Keratinocyte (primary cell): Measurements from ENCODE around the gene PIM3. TPM values are rescaled to one million over a fixed set of nuclear protein-coding genes. Genes with fewer than 3 reads are reported as not detected.
A peak's percentile ranks its signal among the peaks of the same experiment; 100 is the strongest.
"Not testable (repeated sequence)": the region's sequence is repeated elsewhere in the genome, so short reads cannot be mapped to it uniquely, and the experiment has no call there.

Source experiments
- DNase-seq: peaks from one replicate; pipeline ENCODE4 v3.0.0-alpha.2; 2011; ENCODE audit warnings: low read depth, missing footprints, low spot score
- FAIRE-seq: peaks from 2 replicates; lab custom pipeline; 2011; peaks lifted over from hg19 to GRCh38; lab: Jason Lieb, UNC
- H2AFZ ChIP-seq: 2 replicates; pipeline ENCODE4 v1.6.0; 2012; ENCODE audit warnings: low read length, control low read depth, inconsistent platforms; ENCODE audit not compliant: control insufficient read depth
- H3K27ac ChIP-seq: 2 replicates; pipeline ENCODE4 v1.5.1; 2011; ENCODE audit warnings: low read length; ENCODE audit not compliant: control insufficient read depth, insufficient read depth
- H3K27me3 ChIP-seq: 3 replicates; pipeline ENCODE4 v1.6.0; 2011; ENCODE audit warnings: low read length; ENCODE audit not compliant: control insufficient read depth, insufficient read depth; ENCODE audit errors: extremely low read depth
- H3K36me3 ChIP-seq, 2 experiments: 2 replicates in 1 of 2; 3 replicates in 1 of 2; pipeline ENCODE4 v1.5.1; 2011; ENCODE audit warnings: low read length in 2 of 2, mild to moderate bottlenecking in 1 of 2; ENCODE audit not compliant: control insufficient read depth in 2 of 2, insufficient read depth in 2 of 2; ENCODE audit errors: extremely low read depth in 1 of 2
- H3K4me1 ChIP-seq: 3 replicates; pipeline ENCODE4 v1.5.1; 2011; ENCODE audit warnings: low read length; ENCODE audit not compliant: control insufficient read depth, insufficient read depth; ENCODE audit errors: extremely low read depth
- H3K4me2 ChIP-seq: 3 replicates; pipeline ENCODE4 v1.6.0; 2011; ENCODE audit warnings: low read depth, low read length; ENCODE audit not compliant: control insufficient read depth, insufficient read depth; ENCODE audit errors: extremely low read depth
- H3K4me3 ChIP-seq, 3 experiments: fragments of 200-600 bp in 1 of 3; sonication (generic) in 1 of 3; 2 replicates in 2 of 3; 3 replicates in 1 of 3; pipeline ENCODE4 v1.5.1; 2011 to 2016; ENCODE audit warnings: low read length in 3 of 3, mild to moderate bottlenecking in 3 of 3, control low read depth in 2 of 3, inconsistent platforms in 1 of 3, low read depth in 1 of 3, mixed read lengths in 1 of 3, mixed run types in 1 of 3, moderate library complexity in 1 of 3; ENCODE audit not compliant: control insufficient read depth in 2 of 3, insufficient read depth in 2 of 3; ENCODE audit errors: extremely low read depth in 1 of 3
- H3K79me2 ChIP-seq: 2 replicates; pipeline ENCODE4 v1.6.0; 2012; ENCODE audit warnings: low read length; ENCODE audit not compliant: control insufficient read depth, insufficient read depth
- H3K9ac ChIP-seq: 3 replicates; pipeline ENCODE4 v1.6.0; 2011; ENCODE audit warnings: low read length; ENCODE audit not compliant: control insufficient read depth, insufficient read depth; ENCODE audit errors: extremely low read depth
- H3K9me1 ChIP-seq: 3 replicates; pipeline ENCODE4 v1.6.0; 2011; ENCODE audit warnings: low read length; ENCODE audit not compliant: control insufficient read depth, insufficient read depth; ENCODE audit errors: extremely low read depth
- H3K9me3 ChIP-seq: 2 replicates; pipeline ENCODE4 v1.5.1; 2012; ENCODE audit warnings: low read depth, low read length; ENCODE audit not compliant: control insufficient read depth
- H4K20me1 ChIP-seq: 3 replicates; pipeline ENCODE4 v1.6.0; 2011; ENCODE audit warnings: low read length; ENCODE audit not compliant: control insufficient read depth, insufficient read depth; ENCODE audit errors: extremely low read depth
- CTCF ChIP-seq, 3 experiments: IDR thresholded peaks in 1 of 3; conservative IDR thresholded peaks in 1 of 3; optimal IDR thresholded peaks in 1 of 3; 2 replicates in 2 of 3; 3 replicates in 1 of 3; pipeline versions ENCODE3 to v1.5.1; 2011; ENCODE audit warnings: low read length in 3 of 3, mild to moderate bottlenecking in 3 of 3, moderate library complexity in 2 of 3, control low read depth in 1 of 3, inconsistent platforms in 1 of 3; ENCODE audit not compliant: insufficient read depth in 2 of 3; ENCODE audit errors: extremely low read depth in 1 of 3
- EZH2 ChIP-seq: IDR thresholded peaks from one replicate; pipeline ENCODE4 v1.6.1; 2012; ENCODE audit warnings: inconsistent platforms, mild to moderate bottlenecking, low read length, moderate library complexity
- dilution Hi-C: fragments of 300-500 bp; cut with MboI; formaldehyde crosslinking; loops from one replicate; pipeline ENCODE4 v1.7.0; 2020; ENCODE audit warnings: low sequenced_read_pairs; ENCODE audit not compliant: extremely low pct_ligation_motif_present
- polyA plus RNA-seq, 5 experiments: library from polyadenylated mRNA; depleted of rRNA in 3 of 5; stranded (reverse) in 3 of 5; stranded (forward) in 1 of 5; unstranded in 1 of 5; fragments of >200 nt; gene quantifications; 1 replicate in 1 of 5; 2 replicates in 3 of 5; 3 replicates in 1 of 5; pipeline versions ENCODE4 v1.2.1 to v1.2.3, GENCODE V29; 2011 to 2012; ENCODE audit warnings: missing spikeins in 2 of 5, low read depth in 1 of 5, low replicate concordance in 1 of 5

PIM3 gene
- polyA plus RNA-seq, 1 donor (not counting 4 experiments of a cell fraction or from before 2014, with no cell fraction given) = 3.4 TPM

- FAIRE-seq (peak; percentile 73), DNase-seq (no peak)
- Histone ChIP-seq H3K4me3 (no peak overlapping the region), H3K27me3 (peaks cover 20% of the 10 kb centered on the region), H4K20me1 (no peaks in the 10 kb centered on the region), H3K9ac (no peak overlapping the region), H3K9me3 (no peaks in the 10 kb centered on the region), H3K4me2 (no peak overlapping the region), H2AFZ (no peak overlapping the region), H3K79me2 (no peaks in the 10 kb centered on the region), H3K9me1 (no peaks in the 10 kb centered on the region), H3K36me3 (no peaks in the 10 kb centered on the region), H3K27ac (no peak overlapping the region), H3K4me1 (peaks cover 3% of the 10 kb centered on the region)
- TF ChIP-seq CTCF (optimal IDR thresholded peaks at IDR 0.05 in 1 of 3, IDR thresholded peaks at IDR 0.05 in 1 of 3, conservative IDR thresholded peaks at IDR 0.05 in 1 of 3; ENCODE audit: extremely low read depth in 1 of 3, insufficient read depth in 2 of 3, low read length in 3 of 3) = peak; percentile 65 to 72 (median 65)
- TF ChIP-seq EZH2 = no peak
- dilution Hi-C loops = no loop called here
These were observed 19.2 kb downstream of the PIM3 start for GRCh38 chr22:49979587-49980264.

- dilution Hi-C loops = not testable (repeated sequence)
These were observed 21.2 kb downstream of the PIM3 start for GRCh38 chr22:49981799-49982198.

More at GRCh38 chr22:49981799-49982198, 21.2 kb downstream of the PIM3 start:
- not testable (repeated sequence) for H3K36me3 ChIP-seq, H4K20me1 ChIP-seq, H3K9me3 ChIP-seq, H3K9ac ChIP-seq, H3K4me2 ChIP-seq, H3K27ac ChIP-seq, H3K4me1 ChIP-seq, H3K4me3 ChIP-seq, H3K9me1 ChIP-seq, H3K79me2 ChIP-seq, DNase-seq, H2AFZ ChIP-seq, FAIRE-seq
- H3K27me3 ChIP-seq = peaks cover 26% of the 10 kb centered on the region
